Measurements from ENCODE around the gene GPLD1.

Gene GPLD1

DNA sequence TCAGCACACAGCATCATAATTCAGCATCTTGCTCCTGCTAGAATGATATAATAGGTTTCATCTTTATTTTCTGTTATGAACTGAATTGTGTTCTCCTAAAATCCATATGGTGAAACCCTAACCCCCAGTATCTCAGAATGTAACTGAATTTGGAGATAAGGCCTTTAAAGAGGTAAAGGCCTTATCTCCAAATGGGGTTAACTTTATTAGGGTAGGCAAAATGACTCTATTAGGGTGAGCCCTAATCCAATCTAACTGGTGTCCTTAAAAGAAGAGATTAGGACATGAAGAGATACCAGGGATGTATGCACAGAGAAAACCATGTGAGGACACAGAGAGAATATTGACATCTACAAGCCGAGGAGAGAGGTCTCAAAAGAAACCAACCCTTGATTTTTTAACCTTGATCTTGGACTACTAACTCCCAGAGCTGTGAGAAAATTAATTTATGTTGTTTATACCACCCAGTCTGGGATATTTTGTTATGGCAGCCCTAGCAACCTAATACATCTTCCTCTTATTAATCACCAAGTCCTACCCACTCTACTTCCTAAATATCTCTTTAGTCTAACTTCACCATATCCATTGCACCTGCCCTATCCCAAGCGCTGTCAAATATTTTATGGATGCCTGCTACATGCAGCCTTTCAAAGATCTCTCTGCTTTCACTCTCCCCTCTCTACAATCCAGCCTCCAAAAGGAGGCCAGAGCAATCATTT lies 95.2 kb downstream of the GPLD1 start:
- H3K4me2 ChIP-seq (ENCODE audit: low read length): no peak overlapping the region
- H3K9me3 ChIP-seq (ENCODE audit: control insufficient read depth, insufficient read depth, low read length): peaks cover 16% of the 10 kb centered on the region
- H3K36me3 ChIP-seq (ENCODE audit: control insufficient read depth, low read length): no peaks in the 10 kb centered on the region
- H4K20me1 ChIP-seq (ENCODE audit: control insufficient read depth, insufficient read depth, low read depth, low read length): no peaks in the 10 kb centered on the region
- H3K4me3 ChIP-seq (ENCODE audit: low read length): no peak overlapping the region
- H3K27ac ChIP-seq (ENCODE audit: low read depth, low read length): no peak overlapping the region
- TF ChIP-seq EZH2phosphoT487 (IDR thresholded peaks at IDR 0.05; ENCODE audit: borderline replicate concordance, low read length) (no peak), CTCF (IDR thresholded peaks at IDR 0.05; ENCODE audit: low read depth, low read length, poor library complexity, severe bottlenecking) (no peak)
- 0 out of 2 replicates have a peak, but pooled peaks cover 2% of the 10 kb centered on the region for H3K27me3 ChIP-seq (ENCODE audit: control insufficient read depth, low read length)
- no peaks in the 10 kb centered on the region for H3K9me2 ChIP-seq (replicated peaks; ENCODE audit: control insufficient read depth, low read length)
- no peaks in the 10 kb centered on the region for H3F3A ChIP-seq (ENCODE audit: control insufficient read depth, insufficient read depth)
- H3K79me2 ChIP-seq (ENCODE audit: control insufficient read depth, low read length): no peaks in the 10 kb centered on the region
- no peaks in the 10 kb centered on the region for H3K4me1 ChIP-seq (ENCODE audit: control insufficient read depth, low read length)

DNA sequence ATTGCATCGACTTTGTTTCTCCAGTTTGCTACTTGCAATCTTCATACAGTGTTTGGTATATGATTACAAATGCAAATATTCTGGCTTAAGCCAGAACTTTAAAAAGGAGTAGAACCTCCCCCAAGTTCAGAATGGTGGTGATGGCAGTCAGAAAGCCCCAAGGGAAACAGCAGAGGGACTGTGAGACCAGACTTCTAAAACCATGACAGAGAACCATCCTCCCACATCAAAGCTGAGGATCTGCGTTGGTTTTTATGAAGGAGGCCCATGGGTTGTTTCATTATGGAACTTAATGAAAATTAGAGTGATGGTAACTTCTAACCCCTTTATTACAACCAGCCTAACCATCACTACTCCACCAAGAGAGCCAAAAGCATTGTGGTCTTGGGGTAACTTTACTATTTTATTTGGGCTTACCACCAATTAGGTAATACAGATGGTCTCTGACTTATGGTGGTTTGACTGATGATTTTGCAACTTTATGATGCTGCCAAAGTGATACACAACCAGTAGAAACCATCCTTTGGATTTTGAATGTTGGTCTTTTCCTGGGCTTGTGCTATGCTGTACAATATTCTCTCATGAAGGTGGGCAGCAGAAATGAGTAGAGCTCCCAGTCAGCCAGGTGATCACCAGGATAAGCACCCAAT lies 97.5 kb downstream of the GPLD1 start:
- Histone ChIP-seq H3K27me3 (ENCODE audit: control insufficient read depth, low read length) (0 out of 2 replicates have a peak, but pooled peaks cover 2% of the 10 kb centered on the region), H3K4me2 (ENCODE audit: low read length) (no peak overlapping the region), H3K4me1 (ENCODE audit: control insufficient read depth, low read length) (no peaks in the 10 kb centered on the region), H3K27ac (ENCODE audit: low read depth, low read length) (no peak overlapping the region), H4K20me1 (ENCODE audit: control insufficient read depth, insufficient read depth, low read depth, low read length) (no peaks in the 10 kb centered on the region), H3K9me2 (replicated peaks; ENCODE audit: control insufficient read depth, low read length) (no peaks in the 10 kb centered on the region), H3F3A (ENCODE audit: control insufficient read depth, insufficient read depth) (no peaks in the 10 kb centered on the region), H3K36me3 (ENCODE audit: control insufficient read depth, low read length) (no peaks in the 10 kb centered on the region), H3K4me3 (ENCODE audit: low read length) (no peak overlapping the region), H3K79me2 (ENCODE audit: control insufficient read depth, low read length) (no peaks in the 10 kb centered on the region), H3K9me3 (ENCODE audit: control insufficient read depth, insufficient read depth, low read length) (peaks cover 10% of the 10 kb centered on the region)
- no peak for TF ChIP-seq CTCF (IDR thresholded peaks at IDR 0.05; ENCODE audit: low read depth, low read length, poor library complexity, severe bottlenecking)
- no peak for TF ChIP-seq EZH2phosphoT487 (IDR thresholded peaks at IDR 0.05; ENCODE audit: borderline replicate concordance, low read length)

DNA sequence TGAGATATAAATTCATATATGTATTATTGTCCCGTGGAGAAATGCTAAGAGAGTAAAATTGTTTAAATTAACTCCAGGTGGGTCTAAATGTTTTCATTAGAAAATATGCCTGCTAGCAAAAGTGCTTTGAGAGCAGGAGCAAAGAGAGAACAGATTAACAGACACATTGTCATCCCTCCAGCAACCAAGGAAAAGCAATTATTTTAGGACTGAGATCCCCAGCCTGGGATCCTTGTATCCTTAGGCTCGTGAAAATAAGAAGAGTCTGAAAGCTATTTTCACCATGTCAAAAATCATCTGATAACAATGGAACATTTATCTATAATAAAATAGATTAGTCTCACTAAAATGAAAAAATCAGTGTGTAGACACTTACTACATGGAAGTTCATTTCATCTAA lies 98.2 kb downstream of the GPLD1 start:
- no peaks in the 10 kb centered on the region for H3K4me1 ChIP-seq (ENCODE audit: control insufficient read depth, low read length)
- no peaks in the 10 kb centered on the region for H3K9me2 ChIP-seq (replicated peaks; ENCODE audit: control insufficient read depth, low read length)
- H3K27me3 ChIP-seq (ENCODE audit: control insufficient read depth, low read length): 0 out of 2 replicates have a peak, but pooled peaks cover 2% of the 10 kb centered on the region
- no peaks in the 10 kb centered on the region for H4K20me1 ChIP-seq (ENCODE audit: control insufficient read depth, insufficient read depth, low read depth, low read length)
- H3K4me3 ChIP-seq (ENCODE audit: low read length): no peak overlapping the region
- H3K4me2 ChIP-seq (ENCODE audit: low read length): no peak overlapping the region
- TF ChIP-seq CTCF (IDR thresholded peaks at IDR 0.05; ENCODE audit: low read depth, low read length, poor library complexity, severe bottlenecking) (no peak), EZH2phosphoT487 (IDR thresholded peaks at IDR 0.05; ENCODE audit: borderline replicate concordance, low read length) (no peak)
- H3K79me2 ChIP-seq (ENCODE audit: control insufficient read depth, low read length): no peaks in the 10 kb centered on the region
- no peak overlapping the region for H3K27ac ChIP-seq (ENCODE audit: low read depth, low read length)
- H3K9me3 ChIP-seq (ENCODE audit: control insufficient read depth, insufficient read depth, low read length): peaks cover 3% of the 10 kb centered on the region; the same call in 1 of the 2 replicates
- H3F3A ChIP-seq (ENCODE audit: control insufficient read depth, insufficient read depth): no peaks in the 10 kb centered on the region
- H3K36me3 ChIP-seq (ENCODE audit: control insufficient read depth, low read length): no peaks in the 10 kb centered on the region
